T47D (cell line): Measurements from ENCODE around the gene ANKRD33B.
"Not testable (repeated sequence)": the region's sequence is repeated elsewhere in the genome, so short reads cannot be mapped to it uniquely, and the experiment has no call there.

Experiments
- DNase-seq, 2 experiments: peaks; one replicate each; pipeline versions ENCODE4 v3.0.0 to v3.0.0-alpha.2; 2011 to 2012; ENCODE audit warnings: low read depth in 1 of 2, low spot score in 1 of 2
- JUND ChIP-seq: IDR thresholded peaks from 2 replicates; pipeline ENCODE4 v1.6.1; 2012; ENCODE audit warnings: low read depth
- in situ Hi-C: cut with HindIII; loops from 2 replicates; pipeline ENCODE4 v1.10.0; 2016; ENCODE audit warnings: low sequenced_read_pairs, low pct_unique_long_range_greater_than_20kb

Gene ANKRD33B

GRCh38 chr5:10629682-10630081 lies 65.8 kb downstream of the ANKRD33B start:
- TF ChIP-seq JUND: no peak
- in situ Hi-C loops: no loop called here
- DNase-seq: no peak

- in situ Hi-C loops: no loop called here
- no peak for TF ChIP-seq JUND
- no peak for DNase-seq
These were observed 66.3 kb downstream of the ANKRD33B start for GRCh38 chr5:10630126-10630525.

- DNase-seq, in situ Hi-C loops: not testable (repeated sequence)
These were observed 66.9 kb downstream of the ANKRD33B start for GRCh38 chr5:10630744-10631143.

GRCh38 chr5:10631316-10631996 lies 67.6 kb downstream of the ANKRD33B start:
- TF ChIP-seq JUND: no peak
- in situ Hi-C loops: no loop called here

GRCh38 chr5:10632110-10632761 lies 68.4 kb downstream of the ANKRD33B start:
- TF ChIP-seq JUND: no peak
- no peak for DNase-seq
- in situ Hi-C loops: no loop called here

More at GRCh38 chr5:10631316-10631996, 67.6 kb downstream of the ANKRD33B start:
- DNase-seq: no peak

- DNase-seq: no peak
- no peak for TF ChIP-seq JUND
- in situ Hi-C loops: no loop called here
These were observed 69.6 kb downstream of the ANKRD33B start for GRCh38 chr5:10633271-10634049.

GRCh38 chr5:10634050-10634449 lies 70.2 kb downstream of the ANKRD33B start:
- no peak for DNase-seq
- in situ Hi-C loops: no loop called here
- TF ChIP-seq JUND: no peak

GRCh38 chr5:10634562-10634961 lies 70.7 kb downstream of the ANKRD33B start:
- no peak for TF ChIP-seq JUND
- no peak for DNase-seq
- in situ Hi-C loops: no loop called here

- no peak for DNase-seq
- in situ Hi-C loops: no loop called here
- no peak for TF ChIP-seq JUND
These were observed 71.5 kb downstream of the ANKRD33B start for GRCh38 chr5:10635257-10635866.

GRCh38 chr5:10635867-10636350 lies 72.0 kb downstream of the ANKRD33B start:
- no peak for TF ChIP-seq JUND
- DNase-seq: no peak
- in situ Hi-C loops: no loop called here

- in situ Hi-C loops: no loop called here
- no peak for TF ChIP-seq JUND
- no peak for DNase-seq
These were observed 72.7 kb downstream of the ANKRD33B start for GRCh38 chr5:10636363-10637142.

GRCh38 chr5:10637944-10638343 lies 74.1 kb downstream of the ANKRD33B start:
- no peak for DNase-seq
- no peak for TF ChIP-seq JUND
- in situ Hi-C loops: no loop called here

- DNase-seq, in situ Hi-C loops: not testable (repeated sequence)
These were observed 74.9 kb downstream of the ANKRD33B start for GRCh38 chr5:10638723-10639122.
